ENCODE data around the gene PNPLA2. TPM values are rescaled to one million over a fixed set of nuclear protein-coding genes. Genes with fewer than 3 reads are reported as not detected.

PNPLA2 gene
- polyA plus RNA-seq, 3 donors, result 26.8 to 321 (median 35.0) TPM

GRCh38 chr11:828506-829175 is 9.9 kb downstream of the PNPLA2 start:
- peaks cover 14% of the 10 kb centered on the region for H3K79me2 ChIP-seq (ENCODE audit: insufficient read depth, low read length)
- Mint-ChIP-seq H3K4me3 (peak overlapping the region; percentile 78 to 92), H3K4me1 (peaks cover 57% of the 10 kb centered on the region), H3K27me3 (ENCODE audit: low read depth in 3 of 3) (peaks cover 47 to 62% (median 53%) of the 10 kb centered on the region in 3 donors), H3K9me3 (peaks cover 0 to 18% (median 1%) of the 10 kb centered on the region in 7 donors), H3K27ac (peak overlapping the region in 1 of 7 donors; percentile 30), H3K36me3 (peaks cover 23 to 25% of the 10 kb centered on the region in 2 donors)
- H3K9me3 ChIP-seq (replicated peaks in 1 of 2; ENCODE audit: control insufficient read depth in 1 of 2, insufficient read depth in 1 of 2, low read length in 2 of 2), result no peaks in the 10 kb centered on the region
- no peak overlapping the region for H3K27ac ChIP-seq (ENCODE audit: low read depth in 1 of 2, low read length in 2 of 2)
- DNase-seq, result no peak
- intact Hi-C loops (cut with micrococcal nuclease), result no loop called here
- WGBS (ENCODE audit: insufficient coverage), result 58% methylated on average over 14 of the region's 21 CpGs
- H3K9ac ChIP-seq (ENCODE audit: insufficient read depth, low read length, poor library complexity, severe bottlenecking), result no peak overlapping the region
- peaks cover 70 to 82% of the 10 kb centered on the region in 2 donors for H3K4me1 ChIP-seq (ENCODE audit: control insufficient read depth in 1 of 2, insufficient read depth in 2 of 2, low read length in 2 of 2)
- H3K4me3 ChIP-seq (replicated peaks in 1 of 3; ENCODE audit: low read depth in 2 of 3, low read length in 3 of 3), result peak overlapping the region in 2 of 3 experiments; percentile 43 to 77
- no peak for TF ChIP-seq CTCF (IDR thresholded peaks at IDR 0.05)
- H3K27me3 ChIP-seq (ENCODE audit: control insufficient read depth in 2 of 2, insufficient read depth in 2 of 2, low read length in 2 of 2), result peaks cover 10 to 55% of the 10 kb centered on the region in 2 donors
- H3K4me2 ChIP-seq (replicated peaks; ENCODE audit: extremely low read depth, low read length, poor library complexity, severe bottlenecking), result peak overlapping the region; percentile 89
- H4K20me1 ChIP-seq (ENCODE audit: insufficient read depth, low read length), result peaks cover 50% of the 10 kb centered on the region
- H2AFZ ChIP-seq (ENCODE audit: insufficient read depth, low read depth, low read length, poor library complexity, severe bottlenecking), result peak overlapping the region; percentile 54
- peaks cover 15 to 22% of the 10 kb centered on the region in 2 donors for H3K36me3 ChIP-seq (replicated peaks in 1 of 2; ENCODE audit: control insufficient read depth in 1 of 2, insufficient read depth in 2 of 2, low read length in 2 of 2)

DNA sequence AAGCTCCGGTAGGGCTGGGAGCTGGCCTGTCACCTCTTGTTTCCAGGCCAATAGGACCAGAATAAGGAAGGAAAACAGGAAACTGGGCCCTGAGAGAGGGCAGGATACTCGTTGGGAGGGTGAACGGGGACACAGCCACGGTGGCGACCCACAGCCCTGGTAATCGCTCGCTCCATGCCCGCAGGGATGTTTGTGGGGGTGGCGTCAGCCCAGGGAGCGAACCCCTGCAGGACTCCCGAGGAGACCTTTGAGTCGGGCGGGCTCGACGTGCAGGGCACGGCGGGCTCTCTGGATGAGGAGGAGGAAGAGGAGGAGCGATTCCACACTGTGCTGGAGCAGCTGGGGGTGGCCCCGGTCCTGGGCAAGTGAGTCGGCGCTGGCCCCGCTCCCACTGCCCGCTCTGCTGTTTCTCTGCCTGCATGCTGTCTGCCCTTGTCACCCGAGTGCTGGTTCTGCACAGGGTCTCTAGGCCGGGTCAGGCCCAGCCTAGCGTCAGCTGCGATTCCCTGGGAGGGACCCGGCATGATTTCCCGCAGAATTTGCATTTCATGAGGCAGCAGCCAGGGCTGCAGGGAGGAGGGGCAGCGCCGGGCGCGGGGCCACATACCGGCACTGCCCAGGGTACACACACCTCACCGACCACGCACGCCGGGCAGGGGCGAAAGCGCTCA is 10.6 kb downstream of the PNPLA2 start:
- no peak overlapping the region for H3K27ac ChIP-seq (ENCODE audit: low read depth in 1 of 2, low read length in 2 of 2)
- peaks cover 76 to 89% of the 10 kb centered on the region in 2 donors for H3K4me1 ChIP-seq (ENCODE audit: control insufficient read depth in 1 of 2, insufficient read depth in 2 of 2, low read length in 2 of 2)
- peaks cover 50% of the 10 kb centered on the region for H4K20me1 ChIP-seq (ENCODE audit: insufficient read depth, low read length)
- H3K27me3 ChIP-seq (ENCODE audit: control insufficient read depth in 2 of 2, insufficient read depth in 2 of 2, low read length in 2 of 2), result peaks cover 10 to 56% of the 10 kb centered on the region in 2 donors
- H3K4me1 Mint-ChIP-seq, result peaks cover 64% of the 10 kb centered on the region
- intact Hi-C loops (cut with micrococcal nuclease), result no loop called here
- no peak for DNase-seq
- H3K9me3 ChIP-seq (replicated peaks in 1 of 2; ENCODE audit: control insufficient read depth in 1 of 2, insufficient read depth in 1 of 2, low read length in 2 of 2), result no peaks in the 10 kb centered on the region
- H3K36me3 Mint-ChIP-seq, result peaks cover 17 to 21% of the 10 kb centered on the region in 2 donors
- H3K36me3 ChIP-seq (replicated peaks in 1 of 2; ENCODE audit: control insufficient read depth in 1 of 2, insufficient read depth in 2 of 2, low read length in 2 of 2), result peaks cover 9 to 16% of the 10 kb centered on the region in 2 donors
- 1% methylated on average over 39 of the region's 40 CpGs for WGBS (ENCODE audit: insufficient coverage)
- H3K4me2 ChIP-seq (replicated peaks; ENCODE audit: extremely low read depth, low read length, poor library complexity, severe bottlenecking), result peak overlapping the region; percentile 89
- peak overlapping the region; percentile 29 to 77 (median 43) for H3K4me3 ChIP-seq (replicated peaks in 1 of 3; ENCODE audit: low read depth in 2 of 3, low read length in 3 of 3)
- H3K27me3 Mint-ChIP-seq (ENCODE audit: low read depth in 3 of 3), result peaks cover 47 to 69% (median 53%) of the 10 kb centered on the region in 3 donors
- peak overlapping the region; percentile 78 to 92 for H3K4me3 Mint-ChIP-seq
- TF ChIP-seq CTCF (IDR thresholded peaks at IDR 0.05), result no peak
- H3K9me3 Mint-ChIP-seq, result peaks cover 0 to 18% (median 1%) of the 10 kb centered on the region in 7 donors
- H3K27ac Mint-ChIP-seq, result peak overlapping the region in 2 of 7 donors; percentile 36 to 45
- H3K79me2 ChIP-seq (ENCODE audit: insufficient read depth, low read length), result peaks cover 14% of the 10 kb centered on the region
- peak overlapping the region; percentile 31 for H3K9ac ChIP-seq (ENCODE audit: insufficient read depth, low read length, poor library complexity, severe bottlenecking)
- H2AFZ ChIP-seq (ENCODE audit: insufficient read depth, low read depth, low read length, poor library complexity, severe bottlenecking), result peak overlapping the region; percentile 54
